ENCODE results near the gene CTDSPL. TPM values are rescaled to one million over a fixed set of nuclear protein-coding genes. Genes with fewer than 3 reads are reported as not detected.

Gene CTDSPL
- total RNA-seq, 3 donors from 2014 or later (not counting 1 experiment from before 2014, with no cell fraction given) = 0.50 to 3.4 (median 1.8) TPM

- peak overlapping the region in 1 of 2 donors; percentile 48 for H3K27ac Mint-ChIP-seq
- Histone ChIP-seq H3K27me3 (ENCODE audit: control insufficient read depth, insufficient read depth, low read length) (no peaks in the 10 kb centered on the region), H3K4me3 (ENCODE audit: low read length) (no peak overlapping the region), H3K4me1 (ENCODE audit: control insufficient read depth, insufficient read depth, low read length) (peaks cover 27% of the 10 kb centered on the region), H3K9me3 (ENCODE audit: control insufficient read depth, insufficient read depth, low read length) (no peaks in the 10 kb centered on the region), H3K27ac (ENCODE audit: low read length) (no peak overlapping the region), H3K36me3 (ENCODE audit: control insufficient read depth, insufficient read depth, low read length) (no peaks in the 10 kb centered on the region)
- peak overlapping the region; percentile 10 for H3K4me3 Mint-ChIP-seq
- WGBS (ENCODE audit: insufficient coverage) = 17% methylated on average over 1 of the region's 2 CpGs
- H3K4me1 Mint-ChIP-seq = peaks cover 23 to 25% of the 10 kb centered on the region in 2 donors
- no peaks in the 10 kb centered on the region for H3K36me3 Mint-ChIP-seq
- no peaks in the 10 kb centered on the region for H3K9me3 Mint-ChIP-seq
- TF ChIP-seq, protein P1, sequence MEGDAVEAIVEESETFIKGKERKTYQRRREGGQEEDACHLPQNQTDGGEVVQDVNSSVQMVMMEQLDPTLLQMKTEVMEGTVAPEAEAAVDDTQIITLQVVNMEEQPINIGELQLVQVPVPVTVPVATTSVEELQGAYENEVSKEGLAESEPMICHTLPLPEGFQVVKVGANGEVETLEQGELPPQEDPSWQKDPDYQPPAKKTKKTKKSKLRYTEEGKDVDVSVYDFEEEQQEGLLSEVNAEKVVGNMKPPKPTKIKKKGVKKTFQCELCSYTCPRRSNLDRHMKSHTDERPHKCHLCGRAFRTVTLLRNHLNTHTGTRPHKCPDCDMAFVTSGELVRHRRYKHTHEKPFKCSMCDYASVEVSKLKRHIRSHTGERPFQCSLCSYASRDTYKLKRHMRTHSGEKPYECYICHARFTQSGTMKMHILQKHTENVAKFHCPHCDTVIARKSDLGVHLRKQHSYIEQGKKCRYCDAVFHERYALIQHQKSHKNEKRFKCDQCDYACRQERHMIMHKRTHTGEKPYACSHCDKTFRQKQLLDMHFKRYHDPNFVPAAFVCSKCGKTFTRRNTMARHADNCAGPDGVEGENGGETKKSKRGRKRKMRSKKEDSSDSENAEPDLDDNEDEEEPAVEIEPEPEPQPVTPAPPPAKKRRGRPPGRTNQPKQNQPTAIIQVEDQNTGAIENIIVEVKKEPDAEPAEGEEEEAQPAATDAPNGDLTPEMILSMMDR (IDR thresholded peaks at IDR 0.05) = no peak
- intact Hi-C loops (cut with micrococcal nuclease) = no loop called here
- peaks cover 9 to 13% of the 10 kb centered on the region in 2 donors for H3K27me3 Mint-ChIP-seq (ENCODE audit: low read depth in 2 of 2)
- DNase-seq (no peak), ATAC-seq (peak in 1 of 3 donors; percentile 9)
Measured at GRCh38 chr3:37907371-37907770, 45.7 kb downstream of the CTDSPL start.

DNA sequence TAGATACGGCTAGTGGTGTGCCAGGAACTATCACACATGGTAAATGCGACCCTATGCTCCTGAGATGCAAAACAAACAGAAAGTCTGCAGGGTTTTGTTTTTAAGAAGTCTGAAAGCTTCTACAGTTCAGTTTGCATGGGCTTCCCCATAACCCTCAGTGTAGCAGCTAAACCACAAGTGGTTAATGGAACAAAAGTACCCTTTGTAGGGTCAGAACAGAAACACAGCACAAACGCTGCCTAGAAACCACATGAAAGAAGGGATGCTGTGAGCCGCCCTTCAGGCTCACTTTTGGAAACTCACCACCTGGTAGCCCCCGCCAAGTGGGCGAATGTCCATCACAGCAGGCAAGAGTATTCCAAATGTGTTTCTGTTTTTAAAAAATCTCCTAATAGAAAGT lies 46.2 kb downstream of the CTDSPL start:
- Histone ChIP-seq H3K27me3 (ENCODE audit: control insufficient read depth, insufficient read depth, low read length) (no peaks in the 10 kb centered on the region), H3K4me3 (ENCODE audit: low read length) (no peak overlapping the region), H3K9me3 (ENCODE audit: control insufficient read depth, insufficient read depth, low read length) (no peaks in the 10 kb centered on the region), H3K4me1 (ENCODE audit: control insufficient read depth, insufficient read depth, low read length) (peaks cover 21% of the 10 kb centered on the region), H3K36me3 (ENCODE audit: control insufficient read depth, insufficient read depth, low read length) (no peaks in the 10 kb centered on the region), H3K27ac (ENCODE audit: low read length) (no peak overlapping the region)
- TF ChIP-seq, protein P1 (IDR thresholded peaks at IDR 0.05) = no peak
- Mint-ChIP-seq H3K27me3 (ENCODE audit: low read depth in 2 of 2) (peaks cover 8 to 18% of the 10 kb centered on the region in 2 donors), H3K4me1 (peaks cover 19 to 20% of the 10 kb centered on the region in 2 donors), H3K4me3 (peak overlapping the region; percentile 10), H3K9me3 (no peaks in the 10 kb centered on the region), H3K36me3 (no peaks in the 10 kb centered on the region), H3K27ac (peak overlapping the region in 1 of 2 donors; percentile 48)
- peak in 1 of 2 donors; percentile 31 for DNase-seq
- intact Hi-C loops (cut with micrococcal nuclease) = no loop called here
- ATAC-seq = peak; percentile 53 to 87 (median 58)
- WGBS (ENCODE audit: insufficient coverage) = 3% methylated on average over 6 of the region's 6 CpGs

DNA sequence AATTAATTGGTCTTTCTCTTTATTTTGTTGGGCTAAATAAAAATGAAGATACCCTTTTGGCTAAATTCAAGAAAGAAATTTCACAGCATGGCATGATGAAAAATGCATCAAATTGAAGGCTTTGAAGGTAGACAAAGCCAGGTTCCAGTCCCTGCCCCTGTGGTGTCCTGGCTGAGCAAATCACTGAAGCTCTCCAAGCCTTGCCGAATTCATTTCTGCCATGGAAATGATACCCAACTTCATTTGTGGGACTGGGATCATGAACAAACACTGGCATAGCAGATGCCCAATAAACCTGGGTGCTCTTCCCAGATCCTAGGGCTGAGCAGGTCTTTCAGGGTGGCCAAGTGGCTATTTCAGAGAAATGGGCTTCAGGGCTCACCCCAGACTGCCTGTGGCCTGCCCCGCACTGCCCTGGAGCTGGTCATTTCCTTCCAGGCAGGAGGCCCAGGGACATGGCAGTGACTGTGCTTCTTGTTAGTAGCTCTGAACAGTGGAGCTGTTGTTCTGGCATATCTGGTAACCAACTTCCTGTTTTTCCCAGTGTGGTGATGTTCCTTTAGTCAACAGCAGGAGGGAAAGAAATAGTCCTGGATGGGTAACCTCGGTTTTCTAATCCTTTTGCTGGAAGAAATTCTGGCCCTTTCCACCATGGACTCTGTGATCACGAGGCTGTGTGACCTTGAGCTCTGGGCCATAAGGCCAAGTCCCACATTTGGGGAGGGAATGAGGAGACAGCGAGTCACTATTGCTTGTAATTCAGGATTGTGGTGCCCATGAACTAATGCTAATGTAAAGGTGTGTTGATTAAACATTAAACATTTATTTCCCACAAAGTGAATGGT lies 47.6 kb downstream of the CTDSPL start:
- intact Hi-C loops (cut with micrococcal nuclease) = no loop called here
- TF ChIP-seq, protein P1 (IDR thresholded peaks at IDR 0.05) = no peak
- no peaks in the 10 kb centered on the region for H3K36me3 ChIP-seq (ENCODE audit: control insufficient read depth, insufficient read depth, low read length)
- WGBS (ENCODE audit: insufficient coverage) = 89% methylated on average over 5 of the region's 5 CpGs
- H3K4me3 ChIP-seq (ENCODE audit: low read length) = no peak overlapping the region
- no peak overlapping the region for H3K27ac ChIP-seq (ENCODE audit: low read length)
- no peaks in the 10 kb centered on the region for H3K9me3 ChIP-seq (ENCODE audit: control insufficient read depth, insufficient read depth, low read length)
- no peaks in the 10 kb centered on the region for H3K36me3 Mint-ChIP-seq
- ATAC-seq (no peak), DNase-seq (no peak)
- peaks cover 20% of the 10 kb centered on the region for H3K4me1 ChIP-seq (ENCODE audit: control insufficient read depth, insufficient read depth, low read length)
- H3K9me3 Mint-ChIP-seq = no peaks in the 10 kb centered on the region
- no peaks in the 10 kb centered on the region for H3K27me3 ChIP-seq (ENCODE audit: control insufficient read depth, insufficient read depth, low read length)
- H3K4me1 Mint-ChIP-seq = peaks cover 17 to 20% of the 10 kb centered on the region in 2 donors
- no peak overlapping the region for H3K4me3 Mint-ChIP-seq
- H3K27ac Mint-ChIP-seq = no peak overlapping the region
- H3K27me3 Mint-ChIP-seq (ENCODE audit: low read depth in 2 of 2) = peaks cover 5 to 30% of the 10 kb centered on the region in 2 donors
